Mesodermal cell (in vitro differentiated cells): Measurements from ENCODE around the gene GXYLT2.

Source experiments
- H3K27ac ChIP-seq: 2 replicates; pipeline ENCODE4 v1.7.0; 2013; ENCODE audit warnings: mild to moderate bottlenecking, low read depth, low read length, moderate library complexity; ENCODE audit not compliant: severe bottlenecking
- H3K36me3 ChIP-seq: 2 replicates; pipeline ENCODE4 v1.7.1; 2013; ENCODE audit warnings: mild to moderate bottlenecking, low read length, moderate library complexity; ENCODE audit not compliant: control insufficient read depth, insufficient read depth
- H3K4me1 ChIP-seq: one replicate; pipeline ENCODE4 v1.7.1; 2013; ENCODE audit warnings: mild to moderate bottlenecking, low read length; ENCODE audit not compliant: insufficient read depth, control insufficient read depth, poor library complexity, severe bottlenecking
- H3K4me3 ChIP-seq: 2 replicates; pipeline ENCODE4 v1.7.0; 2013; ENCODE audit warnings: low read length, control low read depth, mild to moderate bottlenecking; ENCODE audit not compliant: insufficient read depth, poor library complexity, severe bottlenecking; ENCODE audit errors: extremely low read depth
- H3K9me3 ChIP-seq: 2 replicates; pipeline ENCODE4 v1.7.1; 2013; ENCODE audit warnings: mild to moderate bottlenecking, low read length, moderate library complexity; ENCODE audit not compliant: control insufficient read depth
- WGBS, 2 experiments: methylation state at CpG; one replicate each; pipeline ENCODE4 v1.1.5; 2013; ENCODE audit warnings: missing lambda C conversion rate in 2 of 2; ENCODE audit not compliant: insufficient coverage in 2 of 2; 5-methylcytosine and 5-hydroxymethylcytosine counted together

The GXYLT2 gene

GRCh38 chr3:72860846-72861245, 27.0 kb upstream of the GXYLT2 start:
- Histone ChIP-seq H3K4me1 (no peaks in the 10 kb centered on the region), H3K9me3 (no peaks in the 10 kb centered on the region), H3K36me3 (no peaks in the 10 kb centered on the region), H3K4me3 (no peak overlapping the region), H3K27ac (no peak overlapping the region)
- WGBS, 2 experiments: no CpG with 5 or more reads among the region's 1 CpG

GRCh38 chr3:72862314-72863090, 25.3 kb upstream of the GXYLT2 start:
- Histone ChIP-seq H3K4me3 (no peak overlapping the region), H3K27ac (no peak overlapping the region), H3K4me1 (no peaks in the 10 kb centered on the region), H3K36me3 (no peaks in the 10 kb centered on the region), H3K9me3 (no peaks in the 10 kb centered on the region)
- WGBS, 2 experiments: 100% methylated on average over 1 to 3 of the region's 7 CpGs

- no peaks in the 10 kb centered on the region for H3K9me3 ChIP-seq
- no peaks in the 10 kb centered on the region for H3K36me3 ChIP-seq
- H3K27ac ChIP-seq: no peak overlapping the region
- no peak overlapping the region for H3K4me3 ChIP-seq
- 86 to 93% methylated on average over 4 of the region's 5 CpGs for WGBS, 2 experiments
- H3K4me1 ChIP-seq: no peaks in the 10 kb centered on the region
These were observed 15.7 kb upstream of the GXYLT2 start for GRCh38 chr3:72872183-72872582.

GRCh38 chr3:72887343-72887704, 522 bp upstream of the GXYLT2 start:
- peaks cover 30% of the 10 kb centered on the region for H3K4me1 ChIP-seq
- peak overlapping the region; percentile 44 for H3K4me3 ChIP-seq
- H3K36me3 ChIP-seq: no peaks in the 10 kb centered on the region
- no peaks in the 10 kb centered on the region for H3K9me3 ChIP-seq
- 21 to 23% methylated on average over 4 to 7 of the region's 7 CpGs for WGBS, 2 experiments
- H3K27ac ChIP-seq: no peak overlapping the region

- Histone ChIP-seq H3K27ac (peak overlapping the region; percentile 62), H3K4me1 (peaks cover 35% of the 10 kb centered on the region), H3K9me3 (no peaks in the 10 kb centered on the region), H3K4me3 (peak overlapping the region; percentile 50), H3K36me3 (no peaks in the 10 kb centered on the region)
- WGBS, 2 experiments: 2 to 4% methylated on average over 11 to 19 of the region's 21 CpGs
These were observed 882 bp downstream of the GXYLT2 start for GRCh38 chr3:72888546-72889309.

GRCh38 chr3:72889310-72890165, 1.7 kb downstream of the GXYLT2 start:
- H3K4me3 ChIP-seq: peak overlapping the region; percentile 50
- H3K27ac ChIP-seq: peak overlapping the region; percentile 62
- 44 to 57% methylated on average over 2 to 7 of the region's 13 CpGs for WGBS, 2 experiments

GRCh38 chr3:72890166-72890925, 2.5 kb downstream of the GXYLT2 start:
- H3K4me1 ChIP-seq: peaks cover 35% of the 10 kb centered on the region
- no peaks in the 10 kb centered on the region for H3K9me3 ChIP-seq
- H3K36me3 ChIP-seq: no peaks in the 10 kb centered on the region
- peak overlapping the region; percentile 30 for H3K27ac ChIP-seq
- WGBS, 2 experiments: 92 to 93% methylated on average over 7 to 9 of the region's 10 CpGs
- H3K4me3 ChIP-seq: no peak overlapping the region

More at GRCh38 chr3:72889310-72890165, 1.7 kb downstream of the GXYLT2 start:
- Histone ChIP-seq H3K36me3 (no peaks in the 10 kb centered on the region), H3K4me1 (peaks cover 35% of the 10 kb centered on the region), H3K9me3 (no peaks in the 10 kb centered on the region)

GRCh38 chr3:72891053-72891855, 3.4 kb downstream of the GXYLT2 start:
- no peaks in the 10 kb centered on the region for H3K9me3 ChIP-seq
- H3K4me3 ChIP-seq: no peak overlapping the region
- no peaks in the 10 kb centered on the region for H3K36me3 ChIP-seq
- WGBS, 2 experiments: 50 to 51% methylated on average over 3 to 6 of the region's 8 CpGs
- H3K4me1 ChIP-seq: peaks cover 35% of the 10 kb centered on the region
- H3K27ac ChIP-seq: peak overlapping the region; percentile 30

GRCh38 chr3:72892081-72892775, 4.4 kb downstream of the GXYLT2 start:
- no peak overlapping the region for H3K4me3 ChIP-seq
- 100% methylated on average over 1 of the region's 4 CpGs for WGBS, 2 experiments
- H3K9me3 ChIP-seq: no peaks in the 10 kb centered on the region
- no peaks in the 10 kb centered on the region for H3K36me3 ChIP-seq
- H3K27ac ChIP-seq: no peak overlapping the region
- H3K4me1 ChIP-seq: peaks cover 35% of the 10 kb centered on the region
